ENCODE results near the gene SCAMP5.

The SCAMP5 gene

GRCh38 chr15:75021341-75021740 lies 26.0 kb downstream of the SCAMP5 start:
- in situ Hi-C loops (cut with MboI; ENCODE audit: low sequenced_read_pairs), result no loop called here

- in situ Hi-C loops (cut with MboI; ENCODE audit: low sequenced_read_pairs), result no loop called here
Observed at GRCh38 chr15:75022783-75023180, 27.4 kb downstream of the SCAMP5 start.

- in situ Hi-C loops (cut with MboI; ENCODE audit: low sequenced_read_pairs), result no loop called here
Observed at GRCh38 chr15:75023181-75023871, 28.0 kb downstream of the SCAMP5 start, which contains the start of gene PPCDC. Gene PPCDC, plus strand, starts transcription at chr15:75023590. Its CDS starts 4,729 bp downstream, at chr15:75028319.

- in situ Hi-C loops (cut with MboI; ENCODE audit: low sequenced_read_pairs), result no loop called here
Observed at GRCh38 chr15:75023872-75024636, 28.7 kb downstream of the SCAMP5 start.

- in situ Hi-C loops (cut with MboI; ENCODE audit: low sequenced_read_pairs), result no loop called here
Observed at GRCh38 chr15:75025107-75025506, 29.7 kb downstream of the SCAMP5 start.

- in situ Hi-C loops (cut with MboI; ENCODE audit: low sequenced_read_pairs), result no loop called here
Observed at GRCh38 chr15:75025548-75026260, 30.3 kb downstream of the SCAMP5 start.

- in situ Hi-C loops (cut with MboI; ENCODE audit: low sequenced_read_pairs), result no loop called here
Observed at GRCh38 chr15:75027551-75027950, 32.2 kb downstream of the SCAMP5 start.

- in situ Hi-C loops (cut with MboI; ENCODE audit: low sequenced_read_pairs), result no loop called here
Observed at GRCh38 chr15:75028991-75029377, 33.6 kb downstream of the SCAMP5 start.

- in situ Hi-C loops (cut with MboI; ENCODE audit: low sequenced_read_pairs), result no loop called here
Observed at GRCh38 chr15:75029378-75030022, 34.1 kb downstream of the SCAMP5 start.

- in situ Hi-C loops (cut with MboI; ENCODE audit: low sequenced_read_pairs), result no loop called here
Observed at GRCh38 chr15:75030023-75030413, 34.7 kb downstream of the SCAMP5 start.

GRCh38 chr15:75030424-75030823 lies 35.1 kb downstream of the SCAMP5 start:
- in situ Hi-C loops (cut with MboI; ENCODE audit: low sequenced_read_pairs), result no loop called here

GRCh38 chr15:75031848-75032247 lies 36.5 kb downstream of the SCAMP5 start:
- in situ Hi-C loops (cut with MboI; ENCODE audit: low sequenced_read_pairs), result no loop called here

GRCh38 chr15:75032395-75032794 lies 37.0 kb downstream of the SCAMP5 start:
- in situ Hi-C loops (cut with MboI; ENCODE audit: low sequenced_read_pairs), result no loop called here

- in situ Hi-C loops (cut with MboI; ENCODE audit: low sequenced_read_pairs), result no loop called here
Observed at GRCh38 chr15:75033809-75034208, 38.4 kb downstream of the SCAMP5 start.

GRCh38 chr15:75034615-75035014 lies 39.3 kb downstream of the SCAMP5 start:
- in situ Hi-C loops (cut with MboI; ENCODE audit: low sequenced_read_pairs), result no loop called here

GRCh38 chr15:75036212-75036616 lies 40.9 kb downstream of the SCAMP5 start:
- in situ Hi-C loops (cut with MboI; ENCODE audit: low sequenced_read_pairs), result no loop called here

- in situ Hi-C loops (cut with MboI; ENCODE audit: low sequenced_read_pairs), result no loop called here
Observed at GRCh38 chr15:75037685-75038084, 42.3 kb downstream of the SCAMP5 start.

GRCh38 chr15:75038231-75038630 lies 42.9 kb downstream of the SCAMP5 start:
- in situ Hi-C loops (cut with MboI; ENCODE audit: low sequenced_read_pairs), result no loop called here

GRCh38 chr15:75042730-75043508 lies 47.6 kb downstream of the SCAMP5 start:
- in situ Hi-C loops (cut with MboI; ENCODE audit: low sequenced_read_pairs), result no loop called here

GRCh38 chr15:75043509-75044257 lies 48.3 kb downstream of the SCAMP5 start:
- in situ Hi-C loops (cut with MboI; ENCODE audit: low sequenced_read_pairs), result no loop called here

All from hTERT RPE-1 (cell line).